Common myeloid progenitor, CD34-positive (primary cell): ENCODE data around the gene FAM163A.

Experiments used
- CTCF ChIA-PET: fragments of 350-600 bp; sonication (Branson Sonifier 250); formaldehyde crosslinking; loops from one replicate; lab custom pipeline; 2021; ENCODE audit warnings: antibody characterized with exemption; lab: Charles Lee
- POLR2A ChIA-PET: fragments of 350-600 bp; sonication (Branson Sonifier 250); formaldehyde crosslinking; loops from one replicate; lab custom pipeline; 2021; ENCODE audit warnings: antibody characterized with exemption; lab: Charles Lee
- DNase-seq, 3 donors: peaks; one replicate each; pipeline versions ENCODE4 v3.0.0 to v3.0.0-alpha.2; 2013
- H3K27ac ChIP-seq, 2 experiments: 1 replicate in 1 of 2; 2 replicates in 1 of 2; pipeline ENCODE4 v1.7.0; 2013; ENCODE audit warnings: inconsistent platforms in 2 of 2, low read length in 2 of 2, mild to moderate bottlenecking in 2 of 2, low read depth in 1 of 2, moderate library complexity in 1 of 2; ENCODE audit not compliant: severe bottlenecking in 2 of 2, insufficient read depth in 1 of 2, poor library complexity in 1 of 2
- H3K27me3 ChIP-seq, 5 experiments: replicated peaks in 2 of 5; 1 replicate in 3 of 5; 2 replicates in 2 of 5; pipeline versions ENCODE4 v1.6.1 to v1.7.0; 2013; ENCODE audit warnings: low read length in 4 of 5, mild to moderate bottlenecking in 2 of 5, moderate library complexity in 2 of 5, inconsistent platforms in 1 of 5; ENCODE audit not compliant: insufficient read depth in 5 of 5, control insufficient read depth in 4 of 5
- H3K36me3 ChIP-seq, 4 experiments: 1 replicate in 2 of 4; 2 replicates in 2 of 4; pipeline versions ENCODE4 v1.6.1 to v1.7.0; 2013; ENCODE audit warnings: low read length in 3 of 4, control low read depth in 1 of 4, mild to moderate bottlenecking in 1 of 4; ENCODE audit not compliant: control insufficient read depth in 4 of 4, insufficient read depth in 4 of 4
- H3K4me1 ChIP-seq, 4 experiments: 1 replicate in 3 of 4; 2 replicates in 1 of 4; pipeline versions ENCODE4 v1.6.1 to v1.7.1; 2013; ENCODE audit warnings: low read length in 3 of 4, mild to moderate bottlenecking in 3 of 4, control low read depth in 1 of 4, inconsistent platforms in 1 of 4, moderate library complexity in 1 of 4; ENCODE audit not compliant: control insufficient read depth in 4 of 4, insufficient read depth in 4 of 4; ENCODE audit errors: control extremely low read depth in 1 of 4
- H3K4me3 ChIP-seq, 7 experiments: 1 replicate in 4 of 7; 2 replicates in 3 of 7; pipeline versions ENCODE4 v1.5.1 to v1.7.0; 2013; ENCODE audit warnings: mild to moderate bottlenecking in 7 of 7, low read length in 6 of 7, moderate library complexity in 6 of 7, inconsistent platforms in 2 of 7, low read depth in 2 of 7, control low read depth in 1 of 7; ENCODE audit not compliant: insufficient read depth in 4 of 7, control insufficient read depth in 1 of 7; ENCODE audit errors: extremely low read depth in 1 of 7
- H3K9me3 ChIP-seq, 5 experiments: 1 replicate in 4 of 5; 2 replicates in 1 of 5; pipeline versions ENCODE4 v1.6.1 to v1.7.1; 2013; ENCODE audit warnings: low read length in 4 of 5, mild to moderate bottlenecking in 2 of 5, inconsistent platforms in 1 of 5, low read depth in 1 of 5, moderate library complexity in 1 of 5; ENCODE audit not compliant: control insufficient read depth in 4 of 5, insufficient read depth in 2 of 5; ENCODE audit errors: control extremely low read depth in 1 of 5
- WGBS: methylation state at CpG from one replicate; pipeline ENCODE4 v1.1.5; 2013; ENCODE audit not compliant: insufficient coverage; 5-methylcytosine and 5-hydroxymethylcytosine counted together

Gene FAM163A

GRCh38 chr1:179761846-179762640 lies 19.0 kb downstream of the FAM163A start:
- ChIA-PET CTCF (interaction anchor here (2.0 kb wide), 2 partner anchors 9 to 53 kb away, joined by 6 read pairs; no protein-coding TSS in a partner anchor), POLR2A (no interaction called here)
- peaks cover 0 to 3% (median 2%) of the 10 kb centered on the region in 5 experiments for H3K27me3 ChIP-seq
- no peak overlapping the region for H3K27ac ChIP-seq
- H3K4me1 ChIP-seq: no peaks in the 10 kb centered on the region
- no peak overlapping the region for H3K4me3 ChIP-seq
- no peaks in the 10 kb centered on the region for H3K9me3 ChIP-seq
- no peak for DNase-seq
- WGBS: 100% methylated on average over 2 of the region's 6 CpGs
- no peaks in the 10 kb centered on the region for H3K36me3 ChIP-seq

GRCh38 chr1:179767177-179767581 lies 24.1 kb downstream of the FAM163A start:
- no peak for DNase-seq
- no peaks in the 10 kb centered on the region for H3K36me3 ChIP-seq
- no peak overlapping the region for H3K4me3 ChIP-seq
- POLR2A ChIA-PET: no interaction called here
- peaks cover 0 to 6% (median 2%) of the 10 kb centered on the region in 5 experiments for H3K9me3 ChIP-seq
- H3K27ac ChIP-seq: no peak overlapping the region
- H3K4me1 ChIP-seq: no peaks in the 10 kb centered on the region
- peaks cover 0 to 3% (median 2%) of the 10 kb centered on the region in 5 experiments for H3K27me3 ChIP-seq
- WGBS: 91% methylated on average over 5 of the region's 5 CpGs
- CTCF ChIA-PET: interaction anchor here (1.3 kb wide), 1 partner anchor 42 kb away, joined by 3 read pairs; no protein-coding TSS in a partner anchor

GRCh38 chr1:179767996-179768395 lies 24.9 kb downstream of the FAM163A start:
- Histone ChIP-seq H3K4me3 (no peak overlapping the region), H3K4me1 (no peaks in the 10 kb centered on the region), H3K36me3 (no peaks in the 10 kb centered on the region), H3K27me3 (no peaks in the 10 kb centered on the region), H3K27ac (no peak overlapping the region), H3K9me3 (peaks cover 0 to 8% (median 4%) of the 10 kb centered on the region in 5 experiments)
- ChIA-PET CTCF (interaction anchor here (0.6 kb wide), 1 partner anchor 49 kb away, joined by 3 read pairs; no protein-coding TSS in a partner anchor), POLR2A (no interaction called here)
- WGBS: no CpG with 5 or more reads among the region's 2 CpGs
- no peak for DNase-seq

DNA sequence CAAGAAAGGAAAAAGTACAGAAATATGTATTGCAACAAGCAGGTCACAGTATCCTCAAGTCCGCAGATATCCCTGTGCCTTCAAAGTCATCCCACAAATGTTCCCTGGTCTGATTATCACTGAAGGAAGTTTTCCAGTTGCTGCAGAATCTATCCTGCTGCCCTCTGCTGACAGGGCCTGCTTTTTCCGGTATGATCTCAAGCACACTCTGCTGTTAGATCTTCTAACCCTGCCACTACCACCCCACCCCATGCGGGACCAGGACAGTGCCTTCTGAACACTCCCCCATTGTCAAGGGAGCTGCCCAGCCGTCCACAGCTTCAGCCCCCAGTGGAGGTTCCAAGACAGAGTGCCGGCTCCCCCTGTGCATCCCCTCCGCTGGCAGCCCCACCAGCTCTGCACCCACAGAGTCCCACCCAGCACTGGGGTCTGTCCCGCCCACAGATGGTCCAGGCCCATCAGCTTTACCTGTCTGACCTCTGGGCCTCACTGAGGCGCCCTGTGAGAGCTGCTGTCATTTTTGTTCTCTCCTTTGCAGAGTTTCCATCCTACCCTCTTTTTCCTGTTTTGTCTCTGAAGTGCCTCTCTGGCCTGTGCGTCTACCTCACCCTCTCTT lies 27.9 kb downstream of the FAM163A start:
- Histone ChIP-seq H3K9me3 (peaks cover 0 to 10% (median 4%) of the 10 kb centered on the region in 5 experiments), H3K36me3 (no peaks in the 10 kb centered on the region), H3K27me3 (no peaks in the 10 kb centered on the region), H3K27ac (no peak overlapping the region), H3K4me1 (no peaks in the 10 kb centered on the region), H3K4me3 (no peak overlapping the region)
- no peak for DNase-seq
- ChIA-PET CTCF (interaction anchor here (0.9 to 1.1 kb wide), 3 partner anchors 9 to 67 kb away, joined by 3 to 6 read pairs (median 3); no protein-coding TSS in a partner anchor), POLR2A (no interaction called here)
- 92% methylated on average over 8 of the region's 9 CpGs for WGBS

DNA sequence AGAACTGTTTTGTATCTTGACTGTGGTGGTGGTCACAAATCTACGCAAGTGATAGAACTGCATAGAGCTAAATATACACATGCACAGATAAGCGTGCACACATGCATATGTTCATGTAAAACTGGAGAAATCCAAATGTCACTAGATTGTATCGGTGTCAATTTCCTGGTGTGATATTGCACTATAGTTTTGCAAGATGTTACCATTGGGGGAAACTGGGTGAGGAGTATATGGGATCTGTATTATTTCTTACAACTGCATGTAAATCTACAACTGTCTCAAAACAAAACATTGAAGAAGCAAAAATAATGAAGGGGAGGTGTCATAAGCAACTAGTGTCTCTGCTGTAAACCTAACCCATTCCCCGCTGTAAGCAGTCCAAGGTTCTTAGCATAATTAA lies 30.2 kb downstream of the FAM163A start:
- Histone ChIP-seq H3K9me3 (peaks cover 0 to 6% (median 2%) of the 10 kb centered on the region in 5 experiments), H3K27me3 (no peaks in the 10 kb centered on the region), H3K4me1 (no peaks in the 10 kb centered on the region), H3K4me3 (no peak overlapping the region), H3K36me3 (no peaks in the 10 kb centered on the region), H3K27ac (no peak overlapping the region)
- ChIA-PET POLR2A (no interaction called here), CTCF (interaction anchor here (1.3 to 2.0 kb wide), 2 partner anchors 10 to 37 kb away, joined by 3 to 5 read pairs; no protein-coding TSS in a partner anchor)
- WGBS: 92% methylated on average over 2 of the region's 4 CpGs
- DNase-seq: no peak

- no peak for DNase-seq
- Histone ChIP-seq H3K4me3 (no peak overlapping the region), H3K27me3 (no peaks in the 10 kb centered on the region), H3K9me3 (peaks cover 0 to 4% (median 2%) of the 10 kb centered on the region in 5 experiments), H3K36me3 (no peaks in the 10 kb centered on the region), H3K27ac (no peak overlapping the region), H3K4me1 (no peaks in the 10 kb centered on the region)
- 100% methylated on average over 1 of the region's 2 CpGs for WGBS
- CTCF ChIA-PET: interaction anchor here (2.0 kb wide), 1 partner anchor 10 kb away, joined by 5 read pairs; no protein-coding TSS in a partner anchor
- POLR2A ChIA-PET: no interaction called here
Measured at GRCh38 chr1:179774000-179774399, 30.9 kb downstream of the FAM163A start.

GRCh38 chr1:179774566-179774965 lies 31.5 kb downstream of the FAM163A start:
- Histone ChIP-seq H3K27ac (no peak overlapping the region), H3K27me3 (peaks cover 0 to 2% (median 0%) of the 10 kb centered on the region in 5 experiments), H3K36me3 (no peaks in the 10 kb centered on the region), H3K4me1 (no peaks in the 10 kb centered on the region), H3K9me3 (peaks cover 0 to 4% (median 2%) of the 10 kb centered on the region in 5 experiments), H3K4me3 (no peak overlapping the region)
- CTCF ChIA-PET: no interaction called here
- POLR2A ChIA-PET: no interaction called here
- WGBS: 96% methylated on average over 8 of the region's 8 CpGs
- no peak for DNase-seq
